Vagina (tissue), 2 donors: ENCODE measurements around the gene ERGIC1. TPM values are rescaled to one million over a fixed set of nuclear protein-coding genes. Genes with fewer than 3 reads are reported as not detected.

Experiments used
- DNase-seq, 2 donors: peaks; one replicate each; pipeline ENCODE4 v3.0.0-alpha.2; 2017; ENCODE audit errors: extremely low spot score in 2 of 2
- H3K27ac ChIP-seq: fragments of 200-600 bp; sonication (generic); one replicate; pipeline ENCODE4 v1.5.1; 2019
- H3K27me3 ChIP-seq: fragments of 200-600 bp; sonication (generic); one replicate; pipeline ENCODE4 v1.5.1; 2019
- H3K36me3 ChIP-seq, 2 donors: fragments of 200-600 bp; sonication (generic); one replicate each; pipeline ENCODE4 v1.5.1; 2017 to 2019
- H3K4me1 ChIP-seq: fragments of 200-600 bp; sonication (generic); one replicate; pipeline ENCODE4 v1.5.1; 2019
- H3K4me3 ChIP-seq, 2 donors: fragments of 200-600 bp; sonication (generic); 1 replicate in 1 of 2; 2 replicates in 1 of 2; pipeline ENCODE4 v1.5.1; 2016 to 2019
- H3K9me3 ChIP-seq: fragments of 200-600 bp; sonication (generic); one replicate; pipeline ENCODE4 v1.5.1; 2019
- POLR2A ChIP-seq, 2 donors: fragments of 450-650 bp; IDR thresholded peaks; one replicate each; pipeline ENCODE4 v1.6.1; 2017; ENCODE audit warnings: antibody characterized with exemption in 2 of 2, mild to moderate bottlenecking in 2 of 2, moderate library complexity in 2 of 2
- POLR2AphosphoS5 ChIP-seq, 2 donors: sonication (generic); formaldehyde crosslinking; IDR thresholded peaks; one replicate each; pipeline ENCODE4 v1.9.0; 2017; ENCODE audit warnings: antibody characterized with exemption in 2 of 2, mild to moderate bottlenecking in 2 of 2, low read depth in 1 of 2; ENCODE audit not compliant: insufficient read depth in 1 of 2
- intact Hi-C: fragments of 100-400 bp; cut with DNase I; formaldehyde crosslinking; loops from one replicate; pipeline ENCODE4 v1.15.1; 2023
- total RNA-seq: library from RNA; depleted of rRNA; stranded (reverse); fragments of >200 nt; gene quantifications from one replicate; pipeline ENCODE4 v1.2.3, GENCODE V29; 2016
- TF ChIP-seq, protein P1 (sequence below), 3 experiments: fragments of 450-650 bp in 2 of 3; fragments of 200-600 bp in 1 of 3; sonication (generic) in 1 of 3; IDR thresholded peaks; one replicate each; pipeline ENCODE4 v1.5.1; 2017 to 2019; ENCODE audit warnings: antibody characterized with exemption in 3 of 3, mild to moderate bottlenecking in 2 of 3, moderate library complexity in 2 of 3

The ERGIC1 gene
- total RNA-seq, 1 donor from 2014 or later: 97.2 TPM

DNA sequence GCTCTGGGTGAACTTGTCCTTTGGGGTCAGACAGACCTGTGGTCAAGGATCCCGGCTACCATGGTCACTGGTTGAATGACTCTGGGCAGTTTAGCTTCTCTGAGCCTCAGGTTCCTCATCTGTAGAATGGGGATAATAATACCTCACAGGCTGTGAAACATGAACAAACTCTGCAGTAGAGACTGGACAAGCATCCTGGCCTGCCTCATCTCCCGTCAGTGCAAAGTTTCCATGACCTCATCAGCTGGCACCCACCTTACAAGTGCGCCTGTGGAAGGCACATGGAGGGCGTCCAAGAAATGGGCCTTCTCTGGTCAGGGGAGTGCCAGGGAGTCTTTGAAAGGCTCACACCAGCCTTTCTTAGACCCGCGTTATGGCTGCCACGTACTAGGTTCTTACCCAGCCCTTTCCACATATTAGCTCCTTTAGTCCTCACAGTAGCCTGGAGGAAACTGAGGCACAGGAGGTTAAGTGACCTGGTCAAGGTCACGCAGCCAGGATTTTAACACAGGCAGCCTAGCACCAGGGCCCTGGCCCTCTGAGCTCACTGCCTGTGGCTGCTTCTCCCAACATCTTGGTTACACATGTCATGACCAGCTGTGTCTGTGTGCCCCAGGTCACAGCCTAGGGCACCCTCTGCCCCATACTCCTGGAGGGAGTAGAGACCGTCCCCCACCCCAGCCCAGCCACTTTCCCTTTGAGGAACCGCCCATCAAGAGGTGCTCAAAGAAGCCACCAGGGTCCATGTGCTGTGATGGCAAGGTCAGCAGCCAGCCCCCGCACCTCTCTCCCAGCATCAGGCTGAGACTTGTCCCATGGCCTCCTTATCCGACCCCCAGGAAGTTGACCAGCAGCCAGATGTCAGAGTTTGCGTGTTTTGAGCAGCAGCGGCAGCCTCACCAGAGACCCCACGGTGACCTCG lies 85.7 kb downstream of the ERGIC1 start:
- Histone ChIP-seq H3K4me1 (peaks cover 12% of the 10 kb centered on the region), H3K4me3 (no peak overlapping the region), H3K36me3 (peaks cover 0 to 51% of the 10 kb centered on the region in 2 donors), H3K27ac (peak overlapping the region; percentile 59), H3K9me3 (no peaks in the 10 kb centered on the region), H3K27me3 (no peaks in the 10 kb centered on the region)
- DNase-seq: no peak
- TF ChIP-seq POLR2AphosphoS5 (IDR thresholded peaks at IDR 0.05; ENCODE audit: insufficient read depth in 1 of 2, low read depth in 1 of 2) (no peak), POLR2A (IDR thresholded peaks at IDR 0.05) (no peak)
- TF ChIP-seq, protein P1, sequence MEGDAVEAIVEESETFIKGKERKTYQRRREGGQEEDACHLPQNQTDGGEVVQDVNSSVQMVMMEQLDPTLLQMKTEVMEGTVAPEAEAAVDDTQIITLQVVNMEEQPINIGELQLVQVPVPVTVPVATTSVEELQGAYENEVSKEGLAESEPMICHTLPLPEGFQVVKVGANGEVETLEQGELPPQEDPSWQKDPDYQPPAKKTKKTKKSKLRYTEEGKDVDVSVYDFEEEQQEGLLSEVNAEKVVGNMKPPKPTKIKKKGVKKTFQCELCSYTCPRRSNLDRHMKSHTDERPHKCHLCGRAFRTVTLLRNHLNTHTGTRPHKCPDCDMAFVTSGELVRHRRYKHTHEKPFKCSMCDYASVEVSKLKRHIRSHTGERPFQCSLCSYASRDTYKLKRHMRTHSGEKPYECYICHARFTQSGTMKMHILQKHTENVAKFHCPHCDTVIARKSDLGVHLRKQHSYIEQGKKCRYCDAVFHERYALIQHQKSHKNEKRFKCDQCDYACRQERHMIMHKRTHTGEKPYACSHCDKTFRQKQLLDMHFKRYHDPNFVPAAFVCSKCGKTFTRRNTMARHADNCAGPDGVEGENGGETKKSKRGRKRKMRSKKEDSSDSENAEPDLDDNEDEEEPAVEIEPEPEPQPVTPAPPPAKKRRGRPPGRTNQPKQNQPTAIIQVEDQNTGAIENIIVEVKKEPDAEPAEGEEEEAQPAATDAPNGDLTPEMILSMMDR (IDR thresholded peaks at IDR 0.05): no peak
- intact Hi-C loops: no loop called here

- intact Hi-C loops: no loop called here
- no peaks in the 10 kb centered on the region for H3K27me3 ChIP-seq
- H3K27ac ChIP-seq: peak overlapping the region; percentile 59
- DNase-seq: no peak
- H3K36me3 ChIP-seq: peaks cover 0 to 44% of the 10 kb centered on the region in 2 donors
- H3K9me3 ChIP-seq: no peaks in the 10 kb centered on the region
- peaks cover 12% of the 10 kb centered on the region for H3K4me1 ChIP-seq
- H3K4me3 ChIP-seq: no peak overlapping the region
- TF ChIP-seq, protein P1 (IDR thresholded peaks at IDR 0.05): no peak
- TF ChIP-seq POLR2AphosphoS5 (IDR thresholded peaks at IDR 0.05; ENCODE audit: insufficient read depth in 1 of 2, low read depth in 1 of 2): peak in 1 of 2 donors; percentile 64
- no peak for TF ChIP-seq POLR2A (IDR thresholded peaks at IDR 0.05)
These were observed 86.4 kb downstream of the ERGIC1 start for GRCh38 chr5:172920447-172920849.

- TF ChIP-seq POLR2A (IDR thresholded peaks at IDR 0.05): no peak
- TF ChIP-seq, protein P1 (IDR thresholded peaks at IDR 0.05): no peak
- no peak for TF ChIP-seq POLR2AphosphoS5 (IDR thresholded peaks at IDR 0.05; ENCODE audit: insufficient read depth in 1 of 2, low read depth in 1 of 2)
- peaks cover 12% of the 10 kb centered on the region for H3K4me1 ChIP-seq
- no peak for DNase-seq
- H3K4me3 ChIP-seq: no peak overlapping the region
- intact Hi-C loops: no loop called here
- H3K36me3 ChIP-seq: peaks cover 0 to 38% of the 10 kb centered on the region in 2 donors
- H3K27me3 ChIP-seq: no peaks in the 10 kb centered on the region
- no peaks in the 10 kb centered on the region for H3K9me3 ChIP-seq
- no peak overlapping the region for H3K27ac ChIP-seq
These were observed 86.9 kb downstream of the ERGIC1 start for GRCh38 chr5:172920995-172921394.

- peaks cover 12% of the 10 kb centered on the region for H3K4me1 ChIP-seq
- peaks cover 0 to 44% of the 10 kb centered on the region in 2 donors for H3K36me3 ChIP-seq
- H3K27me3 ChIP-seq: no peaks in the 10 kb centered on the region
- H3K27ac ChIP-seq: no peak overlapping the region
- H3K4me3 ChIP-seq: no peak overlapping the region
- H3K9me3 ChIP-seq: no peaks in the 10 kb centered on the region
- no peak for DNase-seq
- intact Hi-C loops: no loop called here
- TF ChIP-seq, protein P1 (IDR thresholded peaks at IDR 0.05): no peak
- TF ChIP-seq POLR2A (IDR thresholded peaks at IDR 0.05): no peak
- no peak for TF ChIP-seq POLR2AphosphoS5 (IDR thresholded peaks at IDR 0.05; ENCODE audit: insufficient read depth in 1 of 2, low read depth in 1 of 2)
These were observed 87.9 kb downstream of the ERGIC1 start for GRCh38 chr5:172921906-172922305.

DNA sequence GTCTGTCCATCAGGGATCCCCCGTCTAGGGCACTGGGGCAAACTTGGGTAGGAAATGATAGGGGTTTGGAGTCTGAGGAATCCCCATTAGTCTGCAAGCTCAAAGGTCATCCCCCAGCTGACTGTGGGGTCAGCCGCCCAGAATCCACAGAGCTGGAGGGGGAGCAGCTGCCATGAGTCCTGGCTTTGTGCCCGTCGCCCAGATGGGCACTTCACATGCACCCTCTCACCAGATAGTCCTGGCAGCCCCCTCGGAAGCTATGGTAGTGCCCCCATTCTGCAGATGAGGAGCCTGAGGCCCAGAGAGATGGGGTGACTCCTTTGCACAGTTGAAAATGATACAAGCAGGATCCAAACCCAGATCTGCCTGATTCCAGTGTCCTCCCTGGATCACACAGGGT lies 89.5 kb downstream of the ERGIC1 start:
- intact Hi-C loops: no loop called here
- H3K4me1 ChIP-seq: peaks cover 12% of the 10 kb centered on the region
- DNase-seq: no peak
- no peak overlapping the region for H3K27ac ChIP-seq
- H3K4me3 ChIP-seq: no peak overlapping the region
- TF ChIP-seq, protein P1 (IDR thresholded peaks at IDR 0.05): no peak
- no peak for TF ChIP-seq POLR2AphosphoS5 (IDR thresholded peaks at IDR 0.05; ENCODE audit: insufficient read depth in 1 of 2, low read depth in 1 of 2)
- TF ChIP-seq POLR2A (IDR thresholded peaks at IDR 0.05): no peak
- H3K36me3 ChIP-seq: peaks cover 0 to 45% of the 10 kb centered on the region in 2 donors
- H3K27me3 ChIP-seq: no peaks in the 10 kb centered on the region
- H3K9me3 ChIP-seq: no peaks in the 10 kb centered on the region
